H54 (cell line): ENCODE data around the gene MSRB3.
A peak's percentile ranks its signal among the peaks of the same experiment; 100 is the strongest.
"Not testable (repeated sequence)": the region's sequence is repeated elsewhere in the genome, so short reads cannot be mapped to it uniquely, and the experiment has no call there.

ENCODE experiments used
- DNase-seq: peaks from one replicate; pipeline ENCODE4 v3.0.0; 2011; ENCODE audit warnings: low spot score, mixed read lengths; ENCODE audit not compliant: insufficient read length
- FAIRE-seq: peaks from 3 replicates; lab custom pipeline; 2011; peaks lifted over from hg19 to GRCh38; lab: Jason Lieb, UNC
- POLR2A ChIP-seq: IDR thresholded peaks from 2 replicates; pipeline ENCODE4 v1.6.1; 2011; ENCODE audit warnings: low read depth, mild to moderate bottlenecking, low read length

MSRB3 gene

DNA sequence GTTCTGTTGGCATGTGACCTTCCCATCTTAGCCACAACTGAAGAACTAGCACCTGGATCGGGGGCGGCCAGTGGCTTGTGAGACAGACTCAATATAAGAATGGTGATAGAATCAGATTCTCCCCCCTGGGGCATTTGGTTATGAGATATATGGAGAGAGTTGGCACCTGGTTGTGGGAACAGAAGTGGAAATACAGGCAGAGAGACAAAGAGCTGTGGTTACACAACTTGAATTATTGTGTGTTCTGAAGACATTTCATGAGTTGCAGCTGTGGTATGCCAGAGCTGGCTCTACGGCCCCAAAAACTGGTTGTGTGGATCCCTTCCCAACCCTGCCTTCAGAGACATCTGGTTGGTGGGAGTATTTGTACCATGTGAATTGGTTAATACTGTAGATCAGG lies 2.9 kb upstream of the MSRB3 start:
- no peak for FAIRE-seq
- DNase-seq, result no peak
- no peak for TF ChIP-seq POLR2A

DNA sequence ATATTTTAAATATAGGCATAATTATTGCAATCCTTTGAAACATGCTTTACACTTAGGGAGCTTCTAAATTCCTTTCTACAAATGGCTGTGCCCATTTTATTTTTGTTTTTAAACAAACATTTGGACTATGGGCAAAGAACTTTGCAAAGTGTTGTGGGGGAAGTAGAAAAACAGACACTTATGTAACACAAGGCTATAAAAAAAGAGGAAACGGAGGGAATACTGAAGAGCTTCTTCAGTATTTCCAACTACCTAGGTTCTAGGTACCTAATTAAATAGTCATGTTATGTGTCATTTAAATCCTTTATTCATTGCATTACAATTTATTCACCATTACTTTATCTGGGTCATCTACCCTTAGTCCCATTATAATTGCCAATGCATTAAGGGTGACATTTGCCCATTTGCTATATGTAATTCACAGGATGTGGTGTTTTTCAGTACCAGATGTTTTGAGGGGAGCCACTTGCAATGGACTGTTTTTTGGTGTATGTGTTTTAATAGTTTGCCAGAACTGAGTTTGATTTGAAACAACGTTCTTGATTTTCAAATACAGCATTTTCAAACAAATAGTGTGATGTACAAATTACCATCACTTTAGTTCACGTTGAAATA lies 1.5 kb upstream of the MSRB3 start:
- no peak for FAIRE-seq
- DNase-seq, result no peak
- TF ChIP-seq POLR2A, result no peak

DNA sequence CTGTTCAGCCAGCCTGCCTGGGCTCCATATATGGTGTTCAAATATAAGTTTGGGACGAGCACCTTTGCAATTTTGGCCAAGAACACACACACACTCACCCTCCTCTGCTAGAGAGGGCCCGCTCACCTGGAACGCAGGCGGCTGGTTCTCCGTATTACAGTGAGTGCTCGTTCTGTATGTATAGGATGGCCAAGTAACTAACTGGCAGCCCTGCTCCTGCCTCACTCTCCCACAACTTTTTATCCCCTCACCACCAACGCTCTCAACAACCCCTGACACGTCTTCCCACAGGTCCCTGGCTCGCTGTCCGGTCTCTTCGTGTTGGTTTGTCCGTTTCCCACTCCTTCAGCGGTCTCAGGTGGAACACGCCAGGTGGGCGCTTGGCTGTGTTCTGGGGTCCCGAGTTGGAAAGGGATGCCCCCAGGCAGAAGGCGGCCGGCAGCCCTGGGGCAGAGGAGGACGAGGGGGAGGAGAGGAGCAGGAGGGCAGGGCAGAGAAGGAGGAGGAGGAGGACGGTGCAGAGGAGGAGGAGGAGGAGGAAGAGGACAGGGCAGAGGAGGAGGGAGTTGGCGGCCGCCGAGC lies 398 bp upstream of the MSRB3 start:
- FAIRE-seq (no peak), DNase-seq (no peak)
- no peak for TF ChIP-seq POLR2A

DNA sequence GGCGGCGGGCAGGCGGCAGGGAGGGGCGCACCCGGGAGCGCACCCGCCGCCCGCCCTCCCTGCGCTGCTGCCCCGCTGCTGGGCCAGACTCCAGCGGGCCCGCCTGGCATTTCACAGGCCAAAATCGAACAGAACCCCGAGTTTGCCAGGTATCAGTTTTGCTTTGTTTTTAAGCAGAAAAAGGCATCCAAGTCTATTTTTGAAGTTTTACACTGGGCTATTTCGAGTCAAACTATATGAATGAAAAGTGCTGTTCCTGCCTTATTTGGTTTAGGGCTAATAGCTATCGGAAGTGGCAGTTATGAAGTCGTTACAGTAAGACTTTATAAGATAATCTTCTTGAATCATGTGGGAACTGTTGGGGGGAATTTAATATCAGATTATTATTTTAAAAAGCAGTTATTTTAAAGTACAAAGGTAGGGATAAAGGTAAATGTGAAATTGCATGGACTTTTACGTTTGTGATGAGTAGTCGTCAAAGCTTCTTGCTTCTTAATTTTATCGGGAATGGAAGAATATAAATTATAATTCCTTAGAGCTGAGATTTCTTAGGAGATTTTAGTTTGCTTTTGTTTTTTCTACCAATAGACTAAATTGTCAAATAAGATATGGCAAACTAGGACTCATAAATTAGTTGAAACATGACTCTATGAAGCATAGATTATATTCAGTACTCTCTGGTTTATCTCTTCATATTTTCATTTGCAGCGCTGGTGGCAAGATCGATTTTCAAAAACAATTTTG lies 1.1 kb downstream of the MSRB3 start:
- TF ChIP-seq POLR2A, result no peak
- DNase-seq, result peak; percentile 49
- no peak for FAIRE-seq

DNA sequence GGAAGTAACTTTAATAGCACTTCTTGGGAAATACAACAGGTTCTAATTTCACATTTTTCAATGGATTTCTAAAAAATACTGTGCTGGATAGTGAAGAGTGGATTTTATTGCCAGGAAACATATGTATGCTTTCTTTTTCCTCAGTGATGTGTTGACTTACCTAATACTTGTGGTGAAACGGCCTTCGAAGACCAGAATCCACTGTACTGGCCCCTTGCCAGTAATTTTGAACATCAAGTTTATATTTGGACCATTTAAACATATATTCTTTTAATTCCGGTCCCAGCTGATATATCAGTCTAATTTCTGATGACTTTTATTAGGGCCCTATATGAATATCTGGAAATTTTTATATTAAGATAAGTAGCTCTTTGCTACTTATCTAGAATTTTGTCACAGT lies 1.8 kb downstream of the MSRB3 start:
- FAIRE-seq (no peak), DNase-seq (no peak)
- TF ChIP-seq POLR2A, result no peak

DNA sequence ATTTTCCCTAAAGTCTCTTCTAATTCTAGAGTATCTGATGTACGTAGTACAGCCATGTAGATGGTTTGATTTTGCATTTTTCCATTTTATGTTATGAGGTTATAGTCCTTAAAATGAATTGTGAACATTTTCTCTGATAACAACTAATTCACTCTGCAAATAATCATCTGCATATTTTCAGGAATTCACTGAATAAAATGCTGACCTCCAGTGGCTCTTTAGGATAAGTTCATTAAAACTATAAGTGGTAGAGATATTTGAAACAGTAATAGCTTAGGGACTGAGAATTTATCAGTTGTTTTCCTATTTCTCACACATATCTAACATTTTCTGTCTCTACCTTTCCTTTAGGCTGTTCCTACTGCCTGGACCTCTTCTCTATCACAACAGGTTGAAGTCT lies 4.4 kb downstream of the MSRB3 start:
- DNase-seq, result no peak
- TF ChIP-seq POLR2A, result no peak
- FAIRE-seq, result no peak

DNA sequence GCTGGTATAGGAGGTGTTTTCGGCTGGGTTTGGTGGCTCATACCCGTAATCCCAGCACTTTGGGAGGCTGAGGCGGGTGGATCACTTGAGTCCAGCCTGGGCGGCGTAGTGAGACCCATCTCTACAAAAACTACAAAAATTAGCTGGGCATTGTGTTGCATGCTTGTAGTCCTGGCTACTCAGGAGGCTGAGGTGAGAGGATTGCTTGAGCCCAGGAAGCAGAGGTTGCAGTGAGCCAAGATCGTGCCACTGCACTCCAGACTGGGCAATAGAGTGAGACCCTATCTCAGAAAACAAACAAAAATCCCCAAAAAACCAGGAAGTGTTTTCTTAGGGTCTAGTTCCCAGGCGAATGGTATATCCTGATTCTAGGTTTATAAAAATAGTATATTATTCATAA lies 7.0 kb downstream of the MSRB3 start:
- DNase-seq, FAIRE-seq: not testable (repeated sequence)

- DNase-seq (no peak), FAIRE-seq (no peak)
- no peak for TF ChIP-seq POLR2A
Measured at GRCh38 chr12:65287426-65287825, 8.9 kb downstream of the MSRB3 start.

GRCh38 chr12:65292241-65292640 lies 13.8 kb downstream of the MSRB3 start:
- DNase-seq (no peak), FAIRE-seq (peak; percentile 30)
- TF ChIP-seq POLR2A, result no peak

DNA sequence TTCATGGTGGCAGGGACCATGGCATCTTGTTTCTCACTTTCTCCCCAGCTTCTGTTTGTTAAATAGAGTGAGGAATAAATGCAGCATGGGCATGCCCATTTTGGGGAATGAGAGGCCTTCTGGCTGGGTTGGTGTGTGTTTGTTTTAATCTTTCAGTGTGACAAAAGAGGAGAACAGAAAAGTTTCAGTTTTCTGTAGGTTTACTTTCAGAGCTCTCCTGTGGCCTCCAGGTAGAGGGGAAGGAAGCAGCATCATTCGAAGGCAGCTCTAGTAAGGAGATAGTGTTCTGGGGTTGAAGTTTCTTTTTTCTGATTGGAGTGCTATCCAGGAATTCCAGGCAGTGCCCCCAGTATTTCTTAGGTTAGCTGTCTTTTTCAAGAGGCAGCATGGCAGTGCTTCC lies 15.3 kb downstream of the MSRB3 start:
- TF ChIP-seq POLR2A, result no peak
- no peak for FAIRE-seq
- DNase-seq, result no peak

DNA sequence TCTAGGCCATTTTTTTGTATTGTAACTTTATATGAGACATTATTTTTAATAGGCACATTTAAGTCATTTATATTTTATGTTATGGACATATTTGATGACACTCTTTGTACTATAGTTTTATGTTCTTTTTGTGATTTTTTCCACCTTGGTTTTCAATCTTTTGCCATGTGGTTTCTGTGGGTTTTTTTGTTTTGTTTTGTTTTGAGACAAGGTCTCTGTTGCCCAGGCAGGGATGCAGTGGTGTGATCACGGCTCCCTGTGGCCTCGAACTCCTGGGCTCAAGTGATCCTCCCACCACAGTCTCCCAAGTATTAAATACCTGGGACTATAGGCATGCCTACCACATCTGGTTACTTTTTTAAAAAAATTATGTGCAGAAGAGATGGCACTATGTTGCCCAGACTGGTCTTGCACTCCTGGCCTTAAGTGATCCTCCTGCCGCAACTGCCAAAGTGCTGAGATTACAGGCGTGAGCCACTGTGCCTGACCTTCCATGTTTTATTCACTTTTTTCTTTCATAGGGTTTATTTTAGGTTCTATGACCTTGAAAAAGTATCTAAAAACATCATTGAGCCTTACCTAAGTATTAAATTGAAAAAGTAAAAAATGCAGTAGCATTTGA lies 16.3 kb downstream of the MSRB3 start:
- FAIRE-seq (no peak), DNase-seq (no peak)
- TF ChIP-seq POLR2A, result no peak

DNA sequence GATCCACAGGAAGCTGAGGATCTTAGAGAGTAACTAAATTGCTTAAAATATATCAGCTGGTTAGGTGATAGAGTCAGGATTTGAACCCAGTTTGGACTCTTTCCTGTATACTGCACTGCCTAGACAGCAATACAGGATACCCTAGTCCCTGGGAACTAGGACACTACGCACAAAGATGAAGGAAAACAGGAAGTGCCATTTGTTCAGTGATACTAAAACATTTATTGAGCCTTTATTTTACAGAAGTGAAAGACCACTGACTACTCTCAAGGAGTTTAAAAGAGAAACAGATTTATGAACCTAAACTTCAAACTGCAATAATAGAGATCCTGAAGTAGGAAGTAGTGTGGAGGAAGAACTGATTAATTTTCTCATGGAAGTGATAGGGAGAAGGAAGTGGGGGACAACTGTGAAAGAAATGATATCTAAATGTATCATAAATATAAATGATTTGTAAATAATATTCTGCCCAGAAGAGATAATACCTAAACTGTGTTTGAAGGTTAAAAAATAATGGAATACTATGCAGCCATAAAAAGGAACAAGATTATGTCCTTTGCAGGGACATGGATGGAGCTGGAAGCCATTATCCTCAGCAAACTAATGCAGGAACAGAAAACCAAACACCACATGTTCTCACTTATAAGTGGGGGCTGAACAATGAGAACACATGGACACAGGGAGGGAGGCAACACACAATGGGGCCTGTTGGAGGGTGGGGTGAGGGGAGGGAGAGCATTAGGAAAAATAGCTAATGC lies 18.2 kb downstream of the MSRB3 start:
- FAIRE-seq (no peak), DNase-seq (no peak)
- TF ChIP-seq POLR2A, result no peak

DNA sequence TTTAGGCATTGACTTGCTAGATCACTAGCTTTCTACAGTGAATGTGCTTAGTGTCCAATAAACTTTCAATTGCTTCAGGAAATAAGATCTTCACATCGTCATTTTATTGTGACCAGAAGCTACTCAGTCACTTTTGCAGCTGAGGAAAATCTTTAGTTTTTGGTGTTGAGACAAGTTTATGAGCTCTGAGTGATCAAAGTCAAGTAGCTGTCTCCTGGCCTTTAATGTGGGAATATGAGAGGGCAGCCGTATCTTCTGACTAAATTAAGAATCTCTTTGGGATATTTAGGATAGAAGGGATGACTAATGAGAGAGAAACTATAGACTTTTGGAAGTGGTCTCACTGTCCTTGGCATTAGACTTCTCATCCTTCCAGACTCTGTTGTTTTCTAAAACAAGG lies 21.6 kb downstream of the MSRB3 start:
- TF ChIP-seq POLR2A, result no peak
- FAIRE-seq (peak; percentile 27), DNase-seq (no peak)
